Activated T-cell treated with anti-CD3 and anti-CD28 coated beads, Interleukin-2, amount 50 U/mL, for 4 hours (primary cell): Measurements from ENCODE around the gene RALGAPA2. TPM values are rescaled to one million over a fixed set of nuclear protein-coding genes. Genes with fewer than 3 reads are reported as not detected.

ENCODE experiments used
- ATAC-seq, 2 donors: fragments of 200-7000 bp; cut with Tn5 transposase; one replicate each; pipeline ENCODE4 v1.10.0; 2021
- DNase-seq: peaks from one replicate; pipeline ENCODE4 v3.0.0-alpha.2; 2020
- H3K27me3 Mint-ChIP-seq: one replicate; pipeline ENCODE4 v1.8.0; 2021; ENCODE audit warnings: low read depth, mixed read lengths
- H3K36me3 Mint-ChIP-seq: one replicate; pipeline ENCODE4 v1.8.0; 2022; ENCODE audit warnings: mixed read lengths; ENCODE audit not compliant: insufficient read depth
- H3K4me1 Mint-ChIP-seq: one replicate; pipeline ENCODE4 v1.8.0; 2021; ENCODE audit warnings: low read depth, mixed read lengths
- H3K4me3 Mint-ChIP-seq: one replicate; pipeline ENCODE4 v1.8.0; 2021; ENCODE audit warnings: mild to moderate bottlenecking, moderate library complexity, mixed read lengths
- H3K9me3 Mint-ChIP-seq: one replicate; pipeline ENCODE4 v1.8.0; 2021; ENCODE audit warnings: mixed read lengths
- total RNA-seq, 3 donors: library from RNA; stranded (reverse); gene quantifications; one replicate each; pipeline ENCODE4 v1.2.1, GENCODE V29; 2021

The RALGAPA2 gene
- total RNA-seq = 1 to 10 TPM; 5.9 to 8.3 (median 7.2) TPM

- ATAC-seq = peak; percentile 97
- peak; percentile 93 for DNase-seq
- Mint-ChIP-seq H3K4me3 (peak within 1 kb of the TSS; percentile 90), H3K4me1 (peaks cover 31% of the 10 kb centered on the region), H3K36me3 (no peaks in the 10 kb centered on the region), H3K27me3 (peaks cover 2% of the 10 kb centered on the region), H3K9me3 (no peaks in the 10 kb centered on the region)
Measured at GRCh38 chr20:20712474-20713243, at the start of gene RALGAPA2. RALGAPA2 (minus strand) TSS chr20:20712644; CDS start chr20:20712480, 164 bp downstream.

GRCh38 chr20:20761301-20761700, 48.9 kb upstream of the RALGAPA2 start:
- H3K36me3 Mint-ChIP-seq = no peaks in the 10 kb centered on the region
- peaks cover 14% of the 10 kb centered on the region for H3K27me3 Mint-ChIP-seq
- H3K4me3 Mint-ChIP-seq = no peak overlapping the region
- DNase-seq (no peak), ATAC-seq (no peak)
- no peaks in the 10 kb centered on the region for H3K9me3 Mint-ChIP-seq
- H3K4me1 Mint-ChIP-seq = no peaks in the 10 kb centered on the region

GRCh38 chr20:20759132-20759531, 46.7 kb upstream of the RALGAPA2 start:
- no peak for ATAC-seq
- no peak overlapping the region for H3K4me3 Mint-ChIP-seq
- H3K9me3 Mint-ChIP-seq = no peaks in the 10 kb centered on the region
- no peaks in the 10 kb centered on the region for H3K4me1 Mint-ChIP-seq
- H3K27me3 Mint-ChIP-seq = peaks cover 20% of the 10 kb centered on the region
- DNase-seq = no peak
- H3K36me3 Mint-ChIP-seq = no peaks in the 10 kb centered on the region

GRCh38 chr20:20755674-20756319, 43.4 kb upstream of the RALGAPA2 start:
- no peaks in the 10 kb centered on the region for H3K9me3 Mint-ChIP-seq
- no peaks in the 10 kb centered on the region for H3K36me3 Mint-ChIP-seq
- DNase-seq = no peak
- H3K27me3 Mint-ChIP-seq = peaks cover 14% of the 10 kb centered on the region
- no peak for ATAC-seq
- no peaks in the 10 kb centered on the region for H3K4me1 Mint-ChIP-seq
- no peak overlapping the region for H3K4me3 Mint-ChIP-seq

- no peak for ATAC-seq
- Mint-ChIP-seq H3K4me1 (no peaks in the 10 kb centered on the region), H3K9me3 (no peaks in the 10 kb centered on the region), H3K4me3 (no peak overlapping the region), H3K36me3 (no peaks in the 10 kb centered on the region), H3K27me3 (peaks cover 14% of the 10 kb centered on the region)
- no peak for DNase-seq
Measured at GRCh38 chr20:20755231-20755630, 42.8 kb upstream of the RALGAPA2 start.

- Mint-ChIP-seq H3K9me3 (no peaks in the 10 kb centered on the region), H3K27me3 (peaks cover 13% of the 10 kb centered on the region), H3K4me3 (no peak overlapping the region), H3K36me3 (no peaks in the 10 kb centered on the region), H3K4me1 (no peaks in the 10 kb centered on the region)
- DNase-seq (no peak), ATAC-seq (no peak)
Measured at GRCh38 chr20:20754714-20755113, 42.3 kb upstream of the RALGAPA2 start.

- Mint-ChIP-seq H3K9me3 (peaks cover 8% of the 10 kb centered on the region), H3K27me3 (peaks cover 13% of the 10 kb centered on the region), H3K4me3 (no peak overlapping the region), H3K36me3 (no peaks in the 10 kb centered on the region), H3K4me1 (no peaks in the 10 kb centered on the region)
- ATAC-seq (no peak), DNase-seq (no peak)
Measured at GRCh38 chr20:20752712-20753111, 40.3 kb upstream of the RALGAPA2 start.

- Mint-ChIP-seq H3K36me3 (no peaks in the 10 kb centered on the region), H3K9me3 (peaks cover 8% of the 10 kb centered on the region), H3K4me1 (no peaks in the 10 kb centered on the region), H3K4me3 (no peak overlapping the region), H3K27me3 (peaks cover 13% of the 10 kb centered on the region)
- ATAC-seq = no peak
- no peak for DNase-seq
Measured at GRCh38 chr20:20747298-20747697, 34.9 kb upstream of the RALGAPA2 start.

GRCh38 chr20:20744170-20744725, 31.8 kb upstream of the RALGAPA2 start:
- Mint-ChIP-seq H3K27me3 (peaks cover 19% of the 10 kb centered on the region), H3K4me1 (no peaks in the 10 kb centered on the region), H3K36me3 (no peaks in the 10 kb centered on the region), H3K9me3 (peaks cover 7% of the 10 kb centered on the region), H3K4me3 (no peak overlapping the region)
- DNase-seq = no peak
- ATAC-seq = no peak

GRCh38 chr20:20743511-20744169, 31.2 kb upstream of the RALGAPA2 start:
- peaks cover 19% of the 10 kb centered on the region for H3K27me3 Mint-ChIP-seq
- ATAC-seq (no peak), DNase-seq (no peak)
- peaks cover 1% of the 10 kb centered on the region for H3K9me3 Mint-ChIP-seq
- H3K4me3 Mint-ChIP-seq = no peak overlapping the region
- H3K4me1 Mint-ChIP-seq = no peaks in the 10 kb centered on the region
- H3K36me3 Mint-ChIP-seq = no peaks in the 10 kb centered on the region

GRCh38 chr20:20741087-20742045, 28.9 kb upstream of the RALGAPA2 start:
- DNase-seq (no peak), ATAC-seq (no peak)
- H3K4me3 Mint-ChIP-seq = no peak overlapping the region
- no peaks in the 10 kb centered on the region for H3K9me3 Mint-ChIP-seq
- H3K27me3 Mint-ChIP-seq = peaks cover 23% of the 10 kb centered on the region
- H3K36me3 Mint-ChIP-seq = no peaks in the 10 kb centered on the region
- H3K4me1 Mint-ChIP-seq = no peaks in the 10 kb centered on the region

GRCh38 chr20:20740541-20740940, 28.1 kb upstream of the RALGAPA2 start:
- Mint-ChIP-seq H3K4me1 (no peaks in the 10 kb centered on the region), H3K36me3 (no peaks in the 10 kb centered on the region), H3K4me3 (no peak overlapping the region), H3K27me3 (peaks cover 23% of the 10 kb centered on the region), H3K9me3 (no peaks in the 10 kb centered on the region)
- no peak for ATAC-seq
- DNase-seq = no peak

- no peak for DNase-seq
- peaks cover 11% of the 10 kb centered on the region for H3K4me1 Mint-ChIP-seq
- ATAC-seq = no peak
- no peaks in the 10 kb centered on the region for H3K9me3 Mint-ChIP-seq
- no peak overlapping the region for H3K4me3 Mint-ChIP-seq
- peaks cover 11% of the 10 kb centered on the region for H3K27me3 Mint-ChIP-seq
- no peaks in the 10 kb centered on the region for H3K36me3 Mint-ChIP-seq
Measured at GRCh38 chr20:20737158-20737557, 24.7 kb upstream of the RALGAPA2 start.
